Central memory CD8-positive, alpha-beta T cell (primary cell): ENCODE measurements around the gene POC1A.
A peak's percentile ranks its signal among the peaks of the same experiment; 100 is the strongest.

Experiments
- ATAC-seq: fragments of 150-1000 bp; cut with Tn5 transposase; replicated peaks from 2 replicates; pipeline ENCODE4 v1.10.0; 2022; ENCODE audit warnings: mild to moderate bottlenecking, moderate FRiP score, moderate number of reproducible peaks; ENCODE audit not compliant: poor library complexity, severe bottlenecking; ENCODE audit errors: extremely low read depth
- DNase-seq, 2 donors: peaks; one replicate each; pipeline ENCODE4 v3.0.0; 2021; ENCODE audit warnings: low spot score in 2 of 2
- H3K27ac Mint-ChIP-seq: one replicate; pipeline ENCODE4 v1.8.0; 2022; ENCODE audit warnings: low read depth, mild to moderate bottlenecking, moderate library complexity, mixed read lengths
- H3K27me3 Mint-ChIP-seq: one replicate; pipeline ENCODE4 v1.8.0; 2022; ENCODE audit warnings: mixed read lengths
- H3K36me3 Mint-ChIP-seq: one replicate; pipeline ENCODE4 v1.8.0; 2022; ENCODE audit warnings: mild to moderate bottlenecking, moderate library complexity, mixed read lengths; ENCODE audit not compliant: insufficient read depth
- H3K4me1 Mint-ChIP-seq: one replicate; pipeline ENCODE4 v1.8.0; 2022; ENCODE audit warnings: mixed read lengths
- H3K4me3 Mint-ChIP-seq: one replicate; pipeline ENCODE4 v1.8.0; 2022; ENCODE audit warnings: mild to moderate bottlenecking, moderate library complexity, mixed read lengths
- H3K9me3 Mint-ChIP-seq: one replicate; pipeline ENCODE4 v1.8.0; 2022; ENCODE audit warnings: mixed read lengths

The POC1A gene

GRCh38 chr3:52078781-52079560, 75.3 kb downstream of the POC1A start:
- DNase-seq (no peak), ATAC-seq (no peak)
- Mint-ChIP-seq H3K9me3 (no peaks in the 10 kb centered on the region), H3K4me3 (no peak overlapping the region), H3K4me1 (no peaks in the 10 kb centered on the region), H3K27me3 (no peaks in the 10 kb centered on the region), H3K36me3 (peaks cover 1% of the 10 kb centered on the region), H3K27ac (no peak overlapping the region)

DNA sequence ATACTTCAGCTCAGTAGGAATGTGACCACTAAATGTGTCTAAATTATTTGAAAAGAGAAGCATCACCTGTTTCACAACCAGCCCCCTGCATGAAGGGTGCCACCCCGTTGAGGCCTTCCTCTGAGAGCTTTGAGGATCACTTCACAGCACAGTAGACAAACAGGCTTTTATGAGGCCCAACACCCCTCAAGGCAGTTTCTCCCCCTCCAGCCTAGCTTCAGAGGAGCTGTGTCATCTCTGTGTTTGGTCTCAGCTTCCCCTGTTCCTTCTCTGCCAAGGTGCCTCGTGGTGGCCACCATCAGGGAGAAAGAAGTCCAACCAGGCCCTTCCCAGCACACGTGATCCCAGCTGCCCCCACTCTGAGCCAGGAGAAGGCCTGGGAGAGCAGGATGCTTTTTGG, 76.3 kb downstream of the POC1A start:
- no peak for ATAC-seq
- Mint-ChIP-seq H3K4me1 (no peaks in the 10 kb centered on the region), H3K36me3 (peaks cover 1% of the 10 kb centered on the region)

DNA sequence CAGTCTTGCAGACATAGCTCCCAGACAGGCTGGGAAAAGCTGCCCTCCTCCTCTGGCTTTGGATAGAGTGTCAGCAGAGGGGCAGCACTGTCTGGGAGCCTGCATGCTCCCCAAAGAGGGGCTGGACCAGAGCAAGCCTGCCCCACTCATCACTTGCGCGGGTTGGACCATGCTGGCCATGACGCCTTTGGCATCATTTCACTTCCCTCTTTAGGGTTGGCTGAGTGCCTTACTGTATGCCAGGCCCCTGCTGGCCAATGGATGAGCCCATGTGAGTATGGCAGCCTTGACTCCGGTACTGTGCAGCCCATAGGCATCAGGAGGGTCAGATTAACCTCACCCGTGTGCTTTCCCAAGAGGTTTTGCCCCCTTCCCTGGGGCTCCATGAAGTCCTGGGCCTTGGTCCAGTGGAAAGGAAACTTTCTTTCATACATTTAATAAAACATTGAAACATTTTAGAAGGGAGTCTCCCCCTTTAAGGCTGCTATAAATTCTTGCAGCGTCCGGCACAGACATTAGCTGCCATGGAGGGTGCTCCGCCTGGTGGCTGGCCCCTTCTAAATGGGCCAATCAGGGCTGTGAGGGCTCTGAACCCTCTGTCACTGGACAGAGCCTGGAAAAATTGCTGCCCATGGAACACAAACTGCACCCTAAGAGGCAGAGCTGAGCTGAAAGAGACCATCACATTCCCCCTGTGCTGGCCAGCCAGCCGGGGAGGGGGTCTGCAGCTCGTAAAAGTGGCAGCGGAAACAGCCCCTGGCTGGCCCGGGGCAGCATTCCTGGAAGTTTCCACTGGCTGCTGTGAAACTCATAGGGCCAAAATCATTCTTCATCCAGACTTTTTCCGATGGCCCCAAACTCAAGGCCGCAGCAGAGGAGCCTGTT, 77.1 kb downstream of the POC1A start:
- DNase-seq (no peak), ATAC-seq (no peak)
- Mint-ChIP-seq H3K27ac (no peak overlapping the region), H3K4me1 (no peaks in the 10 kb centered on the region), H3K36me3 (peaks cover 1% of the 10 kb centered on the region), H3K27me3 (no peaks in the 10 kb centered on the region), H3K4me3 (no peak overlapping the region), H3K9me3 (no peaks in the 10 kb centered on the region)

More for the DNA sequence above, 76.3 kb downstream of the POC1A start:
- Mint-ChIP-seq H3K27ac (no peak overlapping the region), H3K27me3 (no peaks in the 10 kb centered on the region), H3K9me3 (no peaks in the 10 kb centered on the region), H3K4me3 (no peak overlapping the region)
- DNase-seq: no peak

GRCh38 chr3:52073490-52073889, 80.7 kb downstream of the POC1A start:
- H3K4me3 Mint-ChIP-seq: no peak overlapping the region

GRCh38 chr3:52072471-52072870, 81.8 kb downstream of the POC1A start:
- H3K4me1 Mint-ChIP-seq: peaks cover 4% of the 10 kb centered on the region
- DNase-seq (no peak), ATAC-seq (no peak)
- no peaks in the 10 kb centered on the region for H3K27me3 Mint-ChIP-seq
- H3K9me3 Mint-ChIP-seq: no peaks in the 10 kb centered on the region
- no peak overlapping the region for H3K27ac Mint-ChIP-seq
- H3K36me3 Mint-ChIP-seq: peaks cover 2% of the 10 kb centered on the region
- H3K4me3 Mint-ChIP-seq: no peak overlapping the region

More at GRCh38 chr3:52073490-52073889, 80.7 kb downstream of the POC1A start:
- ATAC-seq: no peak
- DNase-seq: no peak
- H3K27ac Mint-ChIP-seq: no peak overlapping the region
- H3K9me3 Mint-ChIP-seq: no peaks in the 10 kb centered on the region
- H3K4me1 Mint-ChIP-seq: peaks cover 4% of the 10 kb centered on the region
- H3K27me3 Mint-ChIP-seq: no peaks in the 10 kb centered on the region
- peaks cover 2% of the 10 kb centered on the region for H3K36me3 Mint-ChIP-seq

DNA sequence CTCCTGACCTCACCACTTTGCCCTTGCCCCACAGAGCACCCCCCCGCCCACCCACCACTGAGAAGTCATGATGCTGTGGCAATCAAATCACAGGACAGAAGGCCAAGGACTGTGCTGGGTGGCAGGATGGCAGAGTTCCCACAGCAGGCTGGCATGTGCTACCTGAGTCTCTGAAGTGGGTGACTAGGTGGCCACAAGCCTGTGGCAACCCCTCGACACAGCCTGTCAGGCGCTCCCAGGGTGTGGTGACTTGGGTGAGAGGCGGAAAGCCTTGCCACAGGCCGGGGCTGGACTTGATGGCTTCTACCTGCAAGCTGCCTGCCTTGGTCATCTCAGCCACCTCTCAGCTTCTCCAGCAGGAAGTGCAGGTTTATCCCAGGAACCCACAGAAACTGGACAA, 82.2 kb downstream of the POC1A start:
- Mint-ChIP-seq H3K36me3 (peaks cover 2% of the 10 kb centered on the region), H3K27ac (no peak overlapping the region), H3K4me3 (no peak overlapping the region), H3K9me3 (no peaks in the 10 kb centered on the region), H3K27me3 (no peaks in the 10 kb centered on the region), H3K4me1 (peaks cover 4% of the 10 kb centered on the region)
- peak; percentile 39 for ATAC-seq
- no peak for DNase-seq

GRCh38 chr3:52070724-52071621, 83.2 kb downstream of the POC1A start:
- peaks cover 2% of the 10 kb centered on the region for H3K36me3 Mint-ChIP-seq

GRCh38 chr3:52069855-52070254, 84.4 kb downstream of the POC1A start:
- Mint-ChIP-seq H3K27ac (no peak overlapping the region), H3K4me3 (no peak overlapping the region), H3K9me3 (no peaks in the 10 kb centered on the region), H3K36me3 (peaks cover 2% of the 10 kb centered on the region), H3K4me1 (peaks cover 4% of the 10 kb centered on the region), H3K27me3 (no peaks in the 10 kb centered on the region)
- DNase-seq: no peak
- no peak for ATAC-seq

More at GRCh38 chr3:52070724-52071621, 83.2 kb downstream of the POC1A start:
- ATAC-seq (peak; percentile 39), DNase-seq (no peak)
- H3K27ac Mint-ChIP-seq: peak overlapping the region; percentile 25
- no peak overlapping the region for H3K4me3 Mint-ChIP-seq
- no peaks in the 10 kb centered on the region for H3K9me3 Mint-ChIP-seq
- peaks cover 4% of the 10 kb centered on the region for H3K4me1 Mint-ChIP-seq
- H3K27me3 Mint-ChIP-seq: no peaks in the 10 kb centered on the region

DNA sequence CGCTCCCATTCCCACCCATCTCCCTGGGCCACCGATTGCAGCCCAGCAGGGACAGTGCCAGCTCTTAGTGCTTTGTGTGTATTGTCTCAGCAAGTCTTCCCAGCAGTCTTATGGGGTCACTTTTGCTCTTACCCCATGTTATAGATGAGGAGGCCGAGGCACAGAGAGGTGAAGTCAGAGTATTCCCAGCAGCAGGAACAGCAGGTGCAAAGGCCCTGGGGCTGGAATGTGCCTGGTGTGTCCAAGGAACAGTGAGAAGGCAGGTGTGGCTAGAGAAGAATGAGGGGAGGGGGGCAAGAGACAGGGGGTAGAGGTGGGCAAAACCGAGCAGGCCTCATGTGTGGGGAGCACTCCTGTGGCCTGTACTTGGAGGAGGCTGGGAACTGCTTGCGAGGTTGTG, 85.1 kb downstream of the POC1A start:
- ATAC-seq (no peak), DNase-seq (no peak)
- Mint-ChIP-seq H3K9me3 (no peaks in the 10 kb centered on the region), H3K4me3 (no peak overlapping the region), H3K27me3 (no peaks in the 10 kb centered on the region), H3K4me1 (peaks cover 4% of the 10 kb centered on the region), H3K27ac (no peak overlapping the region), H3K36me3 (peaks cover 2% of the 10 kb centered on the region)

DNA sequence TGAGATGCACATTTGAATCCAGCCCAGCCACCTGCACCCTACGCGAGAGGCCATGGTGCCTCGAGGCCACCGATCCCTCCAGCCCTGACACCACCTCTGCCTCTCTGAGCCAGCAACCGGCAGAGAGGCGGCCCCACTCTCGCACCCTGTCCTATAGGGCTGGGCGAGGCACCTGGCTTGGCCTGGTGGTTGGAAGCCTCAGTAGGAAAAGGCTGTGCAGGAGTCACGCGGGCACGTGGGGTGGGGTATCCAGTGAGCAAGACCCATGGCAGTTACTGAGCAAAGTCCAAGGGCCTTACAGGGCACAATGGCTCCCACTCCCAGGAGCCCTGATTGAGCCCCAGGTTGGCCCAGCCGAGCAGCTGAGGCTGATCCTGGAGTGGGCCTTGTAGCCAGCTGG, 85.5 kb downstream of the POC1A start:
- Mint-ChIP-seq H3K27ac (no peak overlapping the region), H3K9me3 (no peaks in the 10 kb centered on the region), H3K27me3 (no peaks in the 10 kb centered on the region), H3K4me1 (peaks cover 4% of the 10 kb centered on the region), H3K4me3 (no peak overlapping the region), H3K36me3 (peaks cover 2% of the 10 kb centered on the region)
- no peak for DNase-seq
- ATAC-seq: no peak

DNA sequence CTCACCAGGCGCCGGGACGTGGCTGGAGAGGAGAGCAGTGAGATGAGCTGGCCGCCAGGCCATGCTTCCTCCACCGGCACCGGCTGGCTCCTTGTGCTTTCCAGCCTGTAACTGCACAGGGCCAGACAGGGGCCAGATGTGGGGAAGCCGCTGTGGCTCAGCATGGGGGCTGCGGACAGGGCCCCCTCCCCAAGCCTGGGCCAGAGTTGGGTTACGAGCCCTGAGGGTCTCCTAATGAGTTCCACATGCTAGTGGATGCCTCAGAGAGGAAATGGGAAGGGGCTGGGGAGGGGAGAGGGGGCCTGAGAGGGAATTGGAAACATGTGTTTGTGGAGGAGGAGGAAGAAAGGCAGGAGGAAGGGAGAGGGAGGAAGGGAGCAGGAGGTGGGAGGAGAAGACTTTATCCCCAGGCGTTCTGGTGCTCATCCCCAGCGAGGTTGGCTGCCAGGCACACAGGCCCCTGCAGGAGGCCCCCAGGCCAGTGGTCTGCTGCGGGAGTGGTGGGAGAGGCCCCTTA, 86.1 kb downstream of the POC1A start:
- no peak for ATAC-seq
- Mint-ChIP-seq H3K9me3 (no peaks in the 10 kb centered on the region), H3K4me3 (no peak overlapping the region), H3K27ac (no peak overlapping the region), H3K36me3 (peaks cover 2% of the 10 kb centered on the region), H3K4me1 (peaks cover 4% of the 10 kb centered on the region), H3K27me3 (no peaks in the 10 kb centered on the region)
- no peak for DNase-seq

GRCh38 chr3:52067526-52067925, 86.7 kb downstream of the POC1A start:
- no peak for DNase-seq
- Mint-ChIP-seq H3K9me3 (no peaks in the 10 kb centered on the region), H3K27me3 (no peaks in the 10 kb centered on the region), H3K36me3 (peaks cover 2% of the 10 kb centered on the region), H3K27ac (no peak overlapping the region), H3K4me3 (no peak overlapping the region), H3K4me1 (peaks cover 4% of the 10 kb centered on the region)
- no peak for ATAC-seq
